IMR-90 (cell line): ENCODE measurements around the gene HLA-DOB. TPM values are rescaled to one million over a fixed set of nuclear protein-coding genes. Genes with fewer than 3 reads are reported as not detected.

Source experiments
- ATAC-seq: fragments of 200-7000 bp; cut with Tn5 transposase; 2 replicates; pipeline ENCODE4 v1.9.1; 2020; ENCODE audit warnings: low read depth, mild to moderate bottlenecking, moderate library complexity
- BruUV-seq: library from RNA; stranded (reverse); fragments of 400-500 nt; replicated peaks from 2 replicates; lab custom pipeline; 2021; lab: Mats Ljungman, UMichigan
- CTCF ChIA-PET: fragments of 300-600 bp; formaldehyde crosslinking; extraction: SDS; loops from one replicate; lab custom pipeline; 2021; ENCODE audit warnings: antibody characterized with exemption; lab: Yijun Ruan, JAX
- POLR2A ChIA-PET: fragments of 300-600 bp; sonication (Branson Sonifier 250); formaldehyde crosslinking; loops from one replicate; lab custom pipeline; 2022; ENCODE audit warnings: antibody characterized with exemption; ENCODE audit not compliant: unreplicated experiment; lab: Charles Lee
- DNase-seq: peaks from one replicate; pipeline ENCODE4 v3.0.0; 2013
- H2AFZ ChIP-seq: replicated peaks from 2 replicates; pipeline ENCODE3; 2013; ENCODE audit warnings: low read length, mild to moderate bottlenecking; ENCODE audit not compliant: poor library complexity
- H2AK5ac ChIP-seq: 2 replicates; pipeline ENCODE4 v1.6.1; 2013; ENCODE audit warnings: low read depth, low read length, inconsistent platforms
- H2AK9ac ChIP-seq: replicated peaks from 2 replicates; pipeline ENCODE3; 2013; ENCODE audit warnings: mild to moderate bottlenecking, low read depth, low read length, moderate library complexity; ENCODE audit not compliant: poor library complexity
- H2BK120ac ChIP-seq: 2 replicates; pipeline ENCODE4 v1.6.1; 2013; ENCODE audit warnings: low read depth, low read length, inconsistent platforms
- H2BK15ac ChIP-seq: 3 replicates; pipeline ENCODE4 v1.6.1; 2013; ENCODE audit warnings: low read depth, low read length, inconsistent platforms
- H2BK20ac ChIP-seq: 2 replicates; pipeline ENCODE4 v1.6.1; 2013; ENCODE audit warnings: low read depth, mild to moderate bottlenecking, inconsistent platforms, low read length, moderate library complexity
- H2BK5ac ChIP-seq: 2 replicates; pipeline ENCODE4 v1.6.1; 2013; ENCODE audit warnings: mild to moderate bottlenecking, low read depth, low read length, inconsistent platforms; ENCODE audit not compliant: poor library complexity, severe bottlenecking
- H3K14ac ChIP-seq: replicated peaks from 2 replicates; pipeline ENCODE4 v1.6.1; 2013; ENCODE audit warnings: low read depth, low read length, inconsistent platforms
- H3K18ac ChIP-seq: 2 replicates; pipeline ENCODE4 v1.6.1; 2013; ENCODE audit warnings: low read depth, low read length, control low read depth
- H3K23ac ChIP-seq: 2 replicates; pipeline ENCODE4 v1.6.1; 2013; ENCODE audit warnings: low read depth, low read length, inconsistent platforms
- H3K27ac ChIP-seq: 2 replicates; pipeline ENCODE4 v1.5.1; 2013; ENCODE audit warnings: mild to moderate bottlenecking, control low read depth, low read length; ENCODE audit not compliant: insufficient read depth
- H3K27me3 ChIP-seq: 2 replicates; pipeline ENCODE4 v1.6.1; 2013; ENCODE audit warnings: low read length; ENCODE audit not compliant: control insufficient read depth, insufficient read depth
- H3K36me3 ChIP-seq: 2 replicates; pipeline ENCODE4 v1.6.1; 2013; ENCODE audit warnings: low read length, mixed read lengths; ENCODE audit not compliant: control insufficient read depth, insufficient read depth
- H3K4ac ChIP-seq: 2 replicates; pipeline ENCODE4 v1.6.1; 2013; ENCODE audit warnings: low read depth, low read length, inconsistent platforms
- H3K4me1 ChIP-seq: 2 replicates; pipeline ENCODE4 v1.6.1; 2013; ENCODE audit warnings: low read length, mixed read lengths; ENCODE audit not compliant: control insufficient read depth, insufficient read depth
- H3K4me2 ChIP-seq: 2 replicates; pipeline ENCODE4 v1.6.1; 2013; ENCODE audit warnings: low read depth, mild to moderate bottlenecking, control low read depth, low read length, moderate library complexity
- H3K4me3 ChIP-seq: 2 replicates; pipeline ENCODE4 v1.5.1; 2013; ENCODE audit warnings: low read depth, mild to moderate bottlenecking, control low read depth, low read length, moderate library complexity; ENCODE audit not compliant: insufficient read depth
- H3K56ac ChIP-seq: 2 replicates; pipeline ENCODE4 v1.6.1; 2013; ENCODE audit warnings: low read length, inconsistent platforms; ENCODE audit not compliant: insufficient read depth; ENCODE audit errors: extremely low read depth
- H3K79me1 ChIP-seq, 2 experiments: 2 replicates each; pipeline ENCODE4 v1.6.1; 2013; ENCODE audit warnings: low read length in 2 of 2, inconsistent platforms in 1 of 2, low read depth in 1 of 2
- H3K9ac ChIP-seq: 2 replicates; pipeline ENCODE4 v1.6.1; 2013; ENCODE audit warnings: low read depth, low read length, control low read depth
- H3K9me1 ChIP-seq: 2 replicates; pipeline ENCODE4 v1.6.1; 2013; ENCODE audit warnings: low read length, inconsistent platforms; ENCODE audit not compliant: insufficient read depth
- H3K9me3 ChIP-seq: 2 replicates; pipeline ENCODE4 v1.6.1; 2013; ENCODE audit warnings: low read length; ENCODE audit not compliant: control insufficient read depth, insufficient read depth
- H4K20me1 ChIP-seq: 2 replicates; pipeline ENCODE4 v1.6.1; 2013; ENCODE audit warnings: low read length, inconsistent platforms; ENCODE audit not compliant: insufficient read depth
- H4K5ac ChIP-seq: 2 replicates; pipeline ENCODE4 v1.6.1; 2013; ENCODE audit warnings: mild to moderate bottlenecking, low read depth, low read length, control low read depth
- H4K8ac ChIP-seq, 2 experiments: 2 replicates each; pipeline ENCODE4 v1.6.1; 2013; ENCODE audit warnings: low read depth in 2 of 2, low read length in 2 of 2, control low read depth in 1 of 2, inconsistent platforms in 1 of 2
- H4K91ac ChIP-seq: 2 replicates; pipeline ENCODE4 v1.6.1; 2013; ENCODE audit warnings: low read depth, low read length, inconsistent platforms; ENCODE audit not compliant: insufficient read depth
- BHLHE40 ChIP-seq: fragments of 150-350 bp; IDR thresholded peaks from 2 replicates; pipeline ENCODE4 v1.6.1; 2016; ENCODE audit warnings: mild to moderate bottlenecking, low read depth, low read length
- CEBPB ChIP-seq: IDR thresholded peaks from 2 replicates; pipeline ENCODE4 v1.6.1; 2012; ENCODE audit warnings: low read depth, low read length, improper control_type of control experiment
- CHD1 ChIP-seq: IDR thresholded peaks from 2 replicates; pipeline ENCODE4 v1.6.1; 2012; ENCODE audit warnings: low read depth, low read length, improper control_type of control experiment
- CTCF ChIP-seq: conservative IDR thresholded peaks from 2 replicates; pipeline ENCODE4 v1.5.1; 2012; ENCODE audit warnings: mild to moderate bottlenecking, low read depth, low read length, improper control_type of control experiment
- ELK1 ChIP-seq: fragments of 150-350 bp; IDR thresholded peaks from 2 replicates; pipeline ENCODE4 v1.6.1; 2016; ENCODE audit warnings: low read depth, mild to moderate bottlenecking, low read length, moderate library complexity, borderline replicate concordance
- FOS ChIP-seq: fragments of 150-350 bp; IDR thresholded peaks from 2 replicates; pipeline ENCODE4 v1.6.1; 2016; ENCODE audit warnings: low read depth, low read length
- MAFK ChIP-seq: IDR thresholded peaks from 2 replicates; pipeline ENCODE4 v1.6.1; 2012; ENCODE audit warnings: low read depth, low read length, improper control_type of control experiment
- MAZ ChIP-seq: IDR thresholded peaks from 2 replicates; pipeline ENCODE4 v1.6.1; 2012; ENCODE audit warnings: low read depth, mild to moderate bottlenecking, low read length, improper control_type of control experiment, moderate library complexity, borderline replicate concordance
- MXI1 ChIP-seq: IDR thresholded peaks from 2 replicates; pipeline ENCODE4 v1.6.1; 2012; ENCODE audit warnings: low read depth, mild to moderate bottlenecking, low read length, moderate library complexity, borderline replicate concordance
- NFE2L2 ChIP-seq: fragments of 150-350 bp; IDR thresholded peaks from 2 replicates; pipeline ENCODE4 v1.6.1; 2016; ENCODE audit warnings: low read depth, mild to moderate bottlenecking, low read length
- POLR2A ChIP-seq: IDR thresholded peaks from 2 replicates; pipeline ENCODE4 v1.6.1; 2012; ENCODE audit warnings: mild to moderate bottlenecking, low read depth, low read length
- RAD21 ChIP-seq: IDR thresholded peaks from 2 replicates; pipeline ENCODE4 v1.6.1; 2012; ENCODE audit warnings: low read length, improper control_type of control experiment
- RCOR1 ChIP-seq: IDR thresholded peaks from 2 replicates; pipeline ENCODE4 v1.6.1; 2012; ENCODE audit warnings: mild to moderate bottlenecking, low read length, improper control_type of control experiment; ENCODE audit not compliant: insufficient replicate concordance
- RFX5 ChIP-seq: IDR thresholded peaks from 2 replicates; pipeline ENCODE4 v1.8.0; 2012; ENCODE audit warnings: low read depth, mild to moderate bottlenecking, low read length, moderate library complexity
- SMC3 ChIP-seq: fragments of 150-350 bp; IDR thresholded peaks from 2 replicates; pipeline ENCODE4 v1.6.1; 2016; ENCODE audit warnings: low read depth, mild to moderate bottlenecking, antibody characterized with exemption, low read length, moderate library complexity
- USF2 ChIP-seq: fragments of 150-350 bp; IDR thresholded peaks from 2 replicates; pipeline ENCODE4 v1.6.1; 2017; ENCODE audit warnings: mild to moderate bottlenecking, antibody characterized with exemption, low read length, low read depth
- WGBS, 2 experiments: methylation state at CpG; one replicate each; pipeline versions ENCODE4 v1.1.5 to v1.1.7; 2013; ENCODE audit warnings: missing lambda C conversion rate in 2 of 2; ENCODE audit not compliant: insufficient read length in 1 of 2; ENCODE audit errors: extremely low coverage in 2 of 2; 5-methylcytosine and 5-hydroxymethylcytosine counted together
- dilution Hi-C: fragments of 300-500 bp; cut with HindIII; formaldehyde crosslinking; loops from one replicate; pipeline ENCODE4 v1.14.3; 2018; ENCODE audit warnings: low sequenced_read_pairs; ENCODE audit not compliant: unreplicated experiment
- in situ Hi-C: fragments of 300-500 bp; cut with MboI; formaldehyde crosslinking; loops from 3 replicates; pipeline ENCODE4 v1.14.3; 2019; ENCODE audit warnings: low sequenced_read_pairs, inconsistent platforms, mixed read lengths
- intact Hi-C: fragments of 100-400 bp; cut with micrococcal nuclease; formaldehyde crosslinking; loops from 2 replicates; pipeline ENCODE4 v1.10.0; 2022
- polyA plus RNA-seq, 3 experiments: library from polyadenylated mRNA; depleted of rRNA; stranded (reverse); fragments of >200 nt; gene quantifications; 2 replicates each; pipeline ENCODE4 v1.2.3, GENCODE V29; 2012; ENCODE audit warnings: low replicate concordance in 1 of 3
- total RNA-seq: library from RNA; depleted of rRNA; stranded (reverse); fragments of >200 nt; gene quantifications from 2 replicates; pipeline ENCODE4 v1.2.3, GENCODE V29; 2012

The HLA-DOB gene
- total and polyA plus RNA-seq, 2 of the 4 experiments (the other 2 are of a cell fraction) = 0.36 to 2.3 TPM

GRCh38 chr6:32830017-32830416 lies 13.2 kb upstream of the HLA-DOB start:
- no TSS peak for BruUV-seq
- POLR2A ChIA-PET = no interaction called here
- in situ Hi-C loops (no loop called here), intact Hi-C loops (no loop called here), dilution Hi-C loops (no loop called here)
- H3K23ac ChIP-seq = no peak overlapping the region
- H2AK5ac ChIP-seq = no peak overlapping the region
- no peak overlapping the region for H3K56ac ChIP-seq
- no peak overlapping the region for H2AK9ac ChIP-seq
- no peak overlapping the region for H2BK20ac ChIP-seq
- peaks cover 2% of the 10 kb centered on the region; the same call in 1 of the 2 replicates for H3K4me1 ChIP-seq
- DNase-seq = no peak
- TF ChIP-seq RCOR1 (no peak), ELK1 (no peak), CTCF (no peak), NFE2L2 (no peak), BHLHE40 (no peak), MXI1 (no peak), CHD1 (no peak), SMC3 (no peak), MAFK (no peak), MAZ (no peak), CEBPB (no peak), FOS (no peak), POLR2A (no peak), RFX5 (no peak), RAD21 (no peak), USF2 (no peak)
- CTCF ChIA-PET = no interaction called here
- no peaks in the 10 kb centered on the region for H3K9me3 ChIP-seq
- WGBS, 2 experiments = no CpG with 5 or more reads among the region's 5 CpGs
- H3K4me2 ChIP-seq = no peak overlapping the region
- H4K5ac ChIP-seq = no peak overlapping the region
- H3K79me1 ChIP-seq = no peaks in the 10 kb centered on the region
- peaks cover 26% of the 10 kb centered on the region for H3K36me3 ChIP-seq
- no peak overlapping the region for H2BK15ac ChIP-seq
- H3K27me3 ChIP-seq = no peaks in the 10 kb centered on the region
- no peak overlapping the region for H3K9ac ChIP-seq
- no peak overlapping the region for H3K4me3 ChIP-seq
- no peak overlapping the region for H4K91ac ChIP-seq
- H3K18ac ChIP-seq = no peak overlapping the region
- ATAC-seq = no peak
- no peaks in the 10 kb centered on the region for H3K9me1 ChIP-seq
- no peaks in the 10 kb centered on the region for H4K20me1 ChIP-seq
- no peak overlapping the region for H3K27ac ChIP-seq
- no peak overlapping the region for H2BK5ac ChIP-seq
- H3K4ac ChIP-seq = no peak overlapping the region
- H4K8ac ChIP-seq = no peak overlapping the region
- no peak overlapping the region for H3K14ac ChIP-seq
- H2AFZ ChIP-seq = no peak overlapping the region
- H2BK120ac ChIP-seq = no peak overlapping the region
